Embryonic facial prominence (tissue), 1 donor: ENCODE measurements around the gene AMIGO3.
"Not testable (repeated sequence)": the region's sequence is repeated elsewhere in the genome, so short reads cannot be mapped to it uniquely, and the experiment has no call there.

ENCODE experiments used
- DNase-seq: peaks from one replicate; pipeline ENCODE4 v3.0.0-alpha.2; 2016; ENCODE audit errors: extremely low spot score

AMIGO3 gene, protein sequence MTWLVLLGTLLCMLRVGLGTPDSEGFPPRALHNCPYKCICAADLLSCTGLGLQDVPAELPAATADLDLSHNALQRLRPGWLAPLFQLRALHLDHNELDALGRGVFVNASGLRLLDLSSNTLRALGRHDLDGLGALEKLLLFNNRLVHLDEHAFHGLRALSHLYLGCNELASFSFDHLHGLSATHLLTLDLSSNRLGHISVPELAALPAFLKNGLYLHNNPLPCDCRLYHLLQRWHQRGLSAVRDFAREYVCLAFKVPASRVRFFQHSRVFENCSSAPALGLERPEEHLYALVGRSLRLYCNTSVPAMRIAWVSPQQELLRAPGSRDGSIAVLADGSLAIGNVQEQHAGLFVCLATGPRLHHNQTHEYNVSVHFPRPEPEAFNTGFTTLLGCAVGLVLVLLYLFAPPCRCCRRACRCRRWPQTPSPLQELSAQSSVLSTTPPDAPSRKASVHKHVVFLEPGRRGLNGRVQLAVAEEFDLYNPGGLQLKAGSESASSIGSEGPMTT

DNA sequence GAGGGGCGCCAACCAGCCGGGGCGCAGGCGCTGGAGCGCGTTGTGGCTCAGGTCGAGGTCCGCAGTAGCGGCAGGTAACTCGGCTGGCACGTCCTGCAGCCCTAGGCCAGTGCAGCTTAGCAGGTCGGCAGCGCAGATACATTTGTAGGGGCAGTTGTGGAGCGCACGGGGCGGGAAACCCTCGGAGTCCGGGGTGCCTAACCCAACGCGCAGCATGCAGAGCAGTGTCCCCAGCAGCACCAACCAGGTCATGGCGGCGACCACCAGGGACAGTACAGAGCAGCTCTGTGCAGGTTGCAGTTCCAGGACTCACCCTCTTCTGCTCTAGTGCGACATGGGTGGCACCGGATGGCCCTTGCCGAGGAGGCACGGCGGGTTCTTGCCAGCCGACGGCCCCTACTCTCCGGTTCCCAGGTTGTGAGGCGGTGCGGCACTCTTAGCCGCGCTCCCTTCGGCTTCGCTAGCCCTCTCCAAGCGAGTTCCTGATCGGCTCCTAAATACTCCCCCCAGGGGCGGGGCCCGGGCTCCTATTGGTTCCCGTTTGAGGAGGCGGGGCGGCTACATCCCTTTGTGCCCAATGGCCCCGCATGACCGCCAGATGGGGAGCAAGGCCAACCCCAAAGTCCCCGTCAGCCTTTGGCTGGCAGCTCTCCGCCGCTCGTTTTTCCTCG, at the start of gene AMIGO3:
Gene AMIGO3 (minus strand): TSS at position 471 of the 671 bp plus-strand sequence. CDS start 219 bp downstream, at position 252.
- DNase-seq = peak; percentile 82

DNA sequence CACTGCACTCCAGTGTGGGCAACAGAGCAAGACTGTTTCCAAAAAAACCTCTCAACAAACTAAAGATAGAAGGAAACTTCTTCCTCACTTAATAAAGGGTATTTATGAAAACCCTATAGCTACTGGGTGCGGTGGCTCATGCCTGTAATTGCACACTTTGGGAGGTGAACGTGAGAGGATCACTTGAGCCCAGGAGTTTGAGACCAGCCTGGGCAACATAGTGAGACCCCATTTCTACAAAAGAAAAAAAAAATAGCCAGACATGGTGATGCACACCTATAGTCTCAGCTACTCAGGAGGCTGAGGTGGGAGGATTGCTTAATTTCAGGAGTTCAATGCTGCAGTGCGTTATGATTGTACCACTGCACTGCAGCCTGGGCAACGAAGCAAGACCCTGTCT, 44.5 kb upstream of the AMIGO3 start:
- DNase-seq = no peak

DNA sequence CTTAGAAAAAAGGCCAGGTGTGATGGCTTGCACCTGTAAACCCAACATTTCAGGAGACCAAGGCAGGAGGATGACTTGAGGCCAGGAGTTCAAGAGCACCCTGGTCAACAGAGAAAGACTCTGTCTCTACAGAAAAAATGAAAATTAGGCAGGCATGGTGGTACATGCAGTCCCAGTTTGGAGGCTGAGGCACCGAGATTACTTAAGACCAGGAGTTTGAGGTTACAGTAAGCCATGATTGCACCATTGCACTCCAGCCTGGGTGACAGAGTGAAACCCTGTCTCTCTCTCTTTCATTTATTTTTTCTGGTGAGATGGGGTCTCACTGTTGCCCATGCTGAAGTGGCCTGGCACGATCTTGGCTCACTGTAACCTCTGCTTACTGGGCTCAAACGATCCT, 42.2 kb upstream of the AMIGO3 start:
- DNase-seq = no peak

DNA sequence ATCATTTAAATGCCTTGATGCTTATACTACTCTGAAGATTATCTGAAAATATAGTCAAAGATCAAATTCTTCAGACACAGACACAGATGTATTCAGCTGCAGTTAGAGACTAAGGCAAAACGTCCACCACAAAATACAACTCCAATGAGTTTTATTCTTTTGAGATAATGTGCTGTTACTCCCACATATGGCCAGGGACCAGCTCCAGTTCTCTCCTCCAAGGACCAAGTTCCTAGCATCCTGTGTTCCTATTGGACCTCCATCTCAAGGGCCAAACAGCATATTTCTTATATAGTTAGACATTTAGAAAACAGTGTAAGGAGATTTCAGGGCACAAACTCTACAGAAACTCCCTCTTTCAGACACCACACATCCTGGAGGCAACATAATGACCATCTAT, 39.7 kb upstream of the AMIGO3 start:
- DNase-seq = no peak

DNA sequence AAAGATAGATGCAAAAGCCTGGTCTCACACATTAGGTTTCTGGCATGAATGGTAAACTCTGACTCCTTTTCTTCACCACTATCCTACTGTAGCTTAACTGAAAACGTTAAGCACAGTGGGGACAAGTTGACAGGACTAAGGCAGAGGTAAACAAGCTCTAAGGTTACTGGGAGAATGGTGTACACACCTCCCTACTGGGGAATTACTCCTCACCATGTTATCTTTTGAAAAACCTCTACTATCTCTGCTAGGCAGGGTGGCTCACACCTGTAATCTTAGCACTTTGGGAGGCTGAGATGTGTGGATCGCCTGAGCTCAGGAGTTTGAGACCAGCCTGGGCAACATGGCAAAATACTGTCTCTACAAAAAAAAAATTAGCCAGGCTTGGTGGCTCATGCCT, 37.7 kb upstream of the AMIGO3 start:
- DNase-seq = no peak

DNA sequence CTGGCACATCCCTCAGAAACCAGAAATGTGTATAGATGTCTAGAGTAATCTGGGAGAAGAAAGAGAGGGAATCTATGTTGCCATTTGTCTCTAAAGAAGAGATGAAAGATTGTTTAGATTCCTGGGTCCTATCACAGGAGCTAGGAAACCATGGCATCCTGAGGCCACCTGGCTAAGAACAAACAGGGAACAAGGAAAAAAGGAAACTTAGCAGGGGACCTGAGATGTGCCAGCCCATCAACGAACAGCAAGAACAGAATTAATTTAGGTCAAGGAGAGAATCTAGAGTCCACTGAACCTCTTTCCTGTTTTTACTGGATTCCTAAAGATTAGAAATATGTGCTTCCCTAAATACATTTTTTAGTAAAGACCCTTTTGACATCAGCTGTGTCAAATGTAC, 36.6 kb upstream of the AMIGO3 start:
- no peak for DNase-seq

DNA sequence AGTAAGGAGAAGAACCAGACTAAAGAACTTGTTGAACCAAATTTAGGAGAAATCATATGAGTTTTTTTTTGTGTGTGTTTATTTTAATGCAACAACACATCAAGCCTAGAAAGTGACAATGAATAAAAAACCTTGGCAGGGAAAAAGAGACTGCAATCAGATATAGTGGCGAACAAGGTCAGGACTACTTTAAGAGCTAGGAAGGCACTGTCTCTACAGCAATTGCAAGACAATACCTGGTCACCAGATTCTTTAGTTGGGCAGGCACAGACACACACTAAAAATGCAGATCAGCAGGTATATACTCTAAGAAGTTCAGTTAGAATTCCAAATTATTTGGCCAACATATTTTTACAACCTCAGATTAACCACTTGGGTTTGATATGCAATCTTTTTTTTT, 35.1 kb upstream of the AMIGO3 start:
- DNase-seq = no peak

DNA sequence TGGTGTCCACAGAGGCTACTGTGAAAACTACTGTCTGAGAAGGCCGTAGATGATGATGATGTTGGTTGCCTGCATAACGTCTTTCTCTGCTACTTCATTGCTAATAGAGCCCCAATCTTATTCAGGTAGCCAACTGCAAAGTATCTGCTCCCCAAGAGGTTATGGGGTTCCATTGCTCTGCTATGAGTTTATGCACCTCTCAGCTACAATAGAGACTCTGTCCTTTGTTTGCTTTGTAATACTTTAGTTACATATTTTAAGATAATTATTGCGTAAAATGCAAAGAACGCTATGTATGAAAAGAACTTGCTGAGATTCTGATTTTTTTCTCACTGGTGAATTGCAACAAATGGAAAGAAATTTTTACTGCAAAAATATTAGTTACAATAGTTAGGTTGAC, 32.0 kb upstream of the AMIGO3 start:
- no peak for DNase-seq

DNA sequence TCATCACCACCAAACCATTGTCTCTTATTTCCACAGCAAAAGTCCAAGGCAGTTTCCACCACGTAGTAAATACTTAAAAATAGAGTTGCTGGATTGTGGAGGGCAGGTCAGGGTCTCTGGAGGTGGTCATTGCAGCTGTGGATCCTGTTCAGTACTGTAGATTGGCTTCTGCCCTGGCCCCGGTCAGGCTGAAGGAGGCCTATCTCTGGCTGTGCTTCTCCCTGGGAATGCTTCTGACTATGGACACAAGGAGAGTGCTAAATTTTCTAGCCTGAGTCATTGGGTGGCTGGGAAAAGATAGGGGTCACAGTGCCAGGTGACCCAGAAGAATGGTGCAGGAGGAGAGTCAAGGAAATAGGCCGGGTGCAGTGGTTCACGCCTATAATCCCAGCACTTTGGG, 30.6 kb upstream of the AMIGO3 start:
- DNase-seq = no peak

DNA sequence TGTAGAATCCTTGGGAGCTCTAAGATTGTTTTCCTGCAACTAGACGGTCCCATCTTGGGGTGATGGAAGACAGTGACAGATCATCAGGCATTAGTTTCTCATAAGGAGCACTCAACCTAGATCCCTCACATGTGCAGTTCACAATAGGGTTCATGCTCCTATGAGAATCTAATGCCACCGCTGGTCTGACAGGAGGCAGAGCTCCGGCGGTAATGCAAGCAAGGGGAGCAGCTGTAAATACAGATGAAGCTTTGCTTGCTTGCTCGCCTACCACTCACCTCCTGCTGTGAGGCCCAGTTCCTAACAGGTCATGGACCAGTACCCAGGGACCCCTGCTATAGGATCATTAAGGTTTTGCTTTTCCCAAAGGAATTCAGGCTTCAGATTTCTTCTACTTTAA, 29.4 kb upstream of the AMIGO3 start:
- not testable (repeated sequence) for DNase-seq

DNA sequence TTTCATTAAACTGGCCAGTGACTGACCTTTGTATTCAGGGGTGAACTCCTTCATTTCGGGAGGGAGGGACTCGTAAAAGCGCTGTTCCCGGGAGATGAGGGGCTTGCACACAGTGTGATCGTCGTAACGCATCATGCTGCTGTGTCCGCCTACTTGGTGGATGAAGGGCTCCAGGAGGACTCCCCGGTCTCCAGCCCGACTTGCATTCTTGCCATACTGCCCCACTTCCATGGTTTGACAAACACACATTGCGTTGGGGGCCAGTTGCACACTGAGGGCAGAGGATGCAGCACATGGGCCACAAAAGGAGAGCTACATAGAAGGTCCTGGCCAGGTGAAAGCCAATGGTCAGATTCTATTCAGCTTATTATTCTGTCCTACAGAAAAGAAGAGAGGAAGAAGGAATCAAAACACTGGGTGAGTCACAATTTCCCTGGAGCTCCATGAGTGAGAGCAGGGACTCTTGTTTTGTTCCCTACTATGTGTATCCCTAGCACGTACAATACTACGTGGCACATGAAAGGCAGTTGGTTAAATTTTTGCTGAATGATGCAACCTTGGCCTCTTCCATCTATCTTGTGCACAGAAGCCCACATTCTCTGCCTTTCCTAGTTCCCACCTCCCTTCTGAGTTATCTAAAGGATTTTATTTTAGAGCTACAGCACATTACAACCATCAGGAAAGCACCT, 28.5 kb upstream of the AMIGO3 start:
- no peak for DNase-seq

DNA sequence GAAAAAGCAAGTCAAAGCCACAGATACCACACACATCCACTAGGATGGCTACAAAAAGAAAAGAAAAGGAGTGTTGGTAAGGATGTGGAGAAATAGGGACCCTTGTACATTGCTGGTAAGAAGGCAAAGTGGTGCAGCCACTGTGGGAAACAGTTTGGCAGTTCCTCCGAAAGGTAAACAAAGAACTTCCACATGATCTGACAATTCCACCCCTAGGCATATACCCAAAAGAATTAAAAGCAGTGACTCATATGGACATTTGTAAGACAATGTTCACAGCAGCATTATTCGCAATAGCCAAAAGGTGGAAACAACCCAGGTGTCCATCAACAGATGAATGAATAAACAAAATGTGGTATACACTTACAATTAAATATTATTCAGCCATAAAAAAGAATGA, 26.5 kb upstream of the AMIGO3 start:
- DNase-seq = no peak

DNA sequence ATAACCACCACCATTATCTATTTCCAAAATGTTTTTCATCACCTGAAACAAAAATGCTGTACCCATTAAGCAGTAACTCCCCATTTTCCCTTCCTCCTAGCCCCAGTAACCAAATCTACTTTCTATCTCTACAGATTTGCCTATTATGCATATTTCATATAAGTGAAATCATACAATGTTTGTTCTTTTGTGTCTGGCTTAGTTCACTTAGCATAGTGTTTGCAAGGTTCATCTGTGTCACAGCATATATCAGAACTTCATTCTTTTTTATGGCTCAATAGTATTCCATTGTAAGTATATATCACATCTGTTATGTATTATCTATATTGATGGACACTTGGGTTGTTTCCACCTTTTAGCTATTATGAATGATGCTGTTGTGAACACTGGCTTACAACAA, 20.9 kb upstream of the AMIGO3 start:
- no peak for DNase-seq

DNA sequence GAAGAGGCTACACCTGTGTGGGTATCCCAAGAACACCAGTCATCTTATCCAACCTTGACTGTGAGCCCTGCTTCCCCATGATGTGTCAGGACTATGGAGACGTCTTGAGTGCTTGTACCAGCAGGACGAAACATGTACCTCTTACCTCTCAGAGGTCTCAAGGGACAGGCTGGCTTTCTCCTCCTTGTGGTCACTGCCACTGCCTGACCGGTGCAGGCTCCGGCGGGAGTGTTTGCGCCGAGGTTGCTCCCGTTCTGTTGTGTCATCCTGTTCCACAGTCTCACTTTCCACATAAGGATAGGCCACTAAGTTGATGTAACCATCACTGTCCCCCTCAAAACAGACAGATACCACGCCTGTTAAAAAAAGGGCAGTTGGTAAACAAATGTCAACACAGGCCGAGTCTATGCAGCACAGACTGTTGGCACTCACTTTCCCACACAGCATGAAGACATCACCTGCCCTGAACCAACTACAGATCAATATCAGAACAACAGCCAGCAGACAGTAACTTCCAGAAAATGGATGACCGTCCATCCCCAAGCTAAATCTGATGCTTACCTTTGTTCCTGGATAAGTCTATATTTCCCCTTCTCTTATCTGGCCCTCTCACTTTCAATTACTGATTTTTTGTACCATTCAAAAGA, 18.7 kb upstream of the AMIGO3 start:
- DNase-seq = no peak

DNA sequence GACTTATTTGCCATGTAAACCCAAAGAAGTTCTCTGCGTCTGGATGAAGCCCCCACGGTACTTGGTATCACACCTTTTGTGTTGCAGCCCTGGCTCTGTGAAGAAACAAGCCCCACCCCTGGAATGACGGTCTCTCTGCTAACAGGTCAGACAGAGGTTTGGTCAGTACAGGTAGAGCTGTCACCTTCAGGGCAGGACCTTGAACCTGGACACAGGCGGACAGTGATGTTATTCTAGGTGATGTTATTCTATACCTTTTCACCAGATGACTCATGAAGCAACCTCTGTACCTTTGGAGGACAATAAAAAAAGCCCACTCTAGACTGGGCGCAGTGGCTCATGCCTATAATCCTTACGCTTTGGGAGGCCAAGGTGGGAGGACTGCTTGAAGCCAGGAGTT, 15.3 kb upstream of the AMIGO3 start:
- DNase-seq = no peak

DNA sequence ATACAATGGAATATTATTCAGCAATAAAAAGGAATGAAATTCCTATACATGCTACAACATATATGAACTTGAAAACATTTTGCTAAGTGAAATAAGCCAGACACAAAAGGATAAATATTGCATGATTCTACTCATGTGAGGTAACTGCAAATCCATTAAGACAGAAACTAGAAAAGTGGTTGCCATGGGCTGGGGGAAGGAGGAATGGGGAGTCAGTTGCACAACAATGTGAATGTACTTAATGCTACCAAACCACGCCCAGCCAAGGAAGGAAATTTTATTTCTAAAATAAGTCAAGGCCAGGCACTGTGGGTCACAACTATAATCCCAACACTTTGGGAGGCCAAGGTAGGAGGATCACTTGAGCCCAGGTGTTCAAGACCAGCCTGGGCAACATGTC, 14.1 kb upstream of the AMIGO3 start:
- DNase-seq = no peak

DNA sequence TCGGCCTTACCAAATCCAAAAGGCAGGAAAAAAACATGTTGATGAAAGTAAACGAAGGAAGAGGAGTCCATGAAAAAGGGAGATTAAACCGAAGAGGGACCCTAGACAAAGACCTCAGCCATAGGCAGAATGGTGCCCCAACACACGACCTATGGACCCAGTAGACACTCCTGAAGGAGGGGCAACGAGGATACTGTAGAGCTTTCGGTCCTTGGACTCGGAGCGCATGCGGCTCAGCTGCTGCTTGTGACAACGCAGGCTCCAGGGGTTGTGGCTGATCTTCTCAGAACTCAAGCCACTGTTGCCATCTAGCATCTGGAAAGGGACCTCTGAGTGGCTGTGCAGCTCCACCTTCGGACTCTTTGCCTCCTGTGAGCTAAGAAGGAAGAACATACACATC, 13.1 kb upstream of the AMIGO3 start:
- DNase-seq = no peak

DNA sequence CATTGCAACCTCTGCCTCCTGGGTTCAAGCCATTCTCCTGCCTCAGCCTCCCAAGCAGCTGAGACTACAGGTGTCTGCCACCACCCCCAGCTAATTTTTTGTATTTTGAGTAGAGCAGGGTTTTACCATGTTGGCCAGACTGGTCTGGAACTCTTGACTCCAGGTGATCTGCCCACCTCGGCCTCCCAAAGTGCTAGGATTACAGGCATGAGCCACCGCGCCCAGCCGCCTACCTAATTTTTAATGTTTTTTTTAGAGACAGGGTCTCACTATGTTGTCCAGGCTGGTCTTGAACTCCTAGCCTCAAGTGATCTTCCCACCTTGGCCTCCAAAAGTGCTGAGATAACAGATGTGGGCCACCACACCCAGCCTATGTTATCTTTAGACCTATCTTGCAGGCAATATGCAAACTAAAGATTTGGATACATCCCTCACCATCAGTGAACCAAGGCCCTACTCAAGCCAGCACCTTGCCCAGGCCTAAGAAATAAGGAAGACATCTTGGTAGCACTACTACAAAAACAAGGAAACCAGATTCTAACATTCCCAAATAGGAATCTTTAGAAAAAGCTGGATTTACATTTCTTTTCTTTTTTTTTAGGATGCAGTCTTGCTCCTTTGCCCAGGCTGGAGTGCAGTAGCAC, 10.6 kb upstream of the AMIGO3 start:
- no peak for DNase-seq

DNA sequence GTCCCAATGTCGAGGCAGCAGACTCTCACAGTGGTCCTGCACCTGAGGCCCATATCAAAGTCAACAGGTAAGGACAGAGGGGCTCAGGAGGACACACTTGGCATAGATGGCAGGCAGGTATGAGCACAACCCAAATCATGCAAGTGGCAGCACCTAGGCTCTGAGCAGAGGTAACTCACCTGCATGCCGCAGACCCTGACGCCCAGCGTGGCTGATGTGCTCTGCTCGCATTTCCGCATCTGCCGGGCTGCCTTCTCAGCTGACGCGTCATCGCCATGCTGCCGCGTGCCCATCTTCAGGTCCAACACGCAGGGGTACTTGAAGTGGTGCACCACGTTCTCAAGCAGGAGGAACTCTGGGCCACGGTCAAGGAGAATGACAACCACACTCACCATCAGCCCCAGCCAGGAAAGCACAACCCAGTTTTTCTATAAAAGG, 8.5 kb upstream of the AMIGO3 start:
- no peak for DNase-seq

DNA sequence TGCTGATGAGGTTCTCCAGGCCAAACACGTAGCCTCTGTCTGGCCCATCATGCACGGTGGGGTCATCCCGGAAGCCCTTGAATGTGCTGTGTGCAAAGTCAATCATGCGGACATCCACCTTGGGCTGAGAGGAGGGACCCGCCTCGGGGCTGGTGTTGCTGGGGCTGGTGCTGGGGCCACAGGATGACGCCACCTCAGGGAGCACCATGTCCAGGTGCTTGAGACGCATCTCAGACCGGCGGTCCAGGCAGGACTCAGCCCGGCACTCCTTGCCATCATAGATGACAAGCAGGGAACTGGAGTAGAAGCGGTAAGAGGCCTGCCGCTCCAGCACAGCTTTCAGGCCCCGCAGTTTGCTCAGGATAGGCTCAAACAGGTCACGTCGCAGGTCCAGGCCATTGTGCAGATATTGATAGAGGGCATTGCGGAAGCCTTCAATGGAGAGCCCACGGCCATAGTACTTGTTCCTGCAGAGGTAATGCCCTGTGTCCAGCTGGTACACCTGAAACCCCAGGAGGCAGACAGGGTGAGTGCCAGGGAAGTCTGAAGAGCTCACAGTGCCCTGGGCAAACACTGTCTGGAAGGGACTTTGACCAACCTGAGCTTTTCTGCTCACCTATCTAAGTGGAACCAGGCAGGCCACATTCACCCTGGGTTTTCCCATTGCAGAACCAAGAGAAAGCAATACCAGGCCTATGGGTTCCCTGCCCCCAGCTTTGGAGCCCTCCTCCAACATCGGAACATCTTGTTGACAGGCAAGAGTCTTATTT, 7.9 kb upstream of the AMIGO3 start:
- DNase-seq = no peak
